ENCODE data around the gene NANOS1. TPM values are rescaled to one million over a fixed set of nuclear protein-coding genes. Genes with fewer than 3 reads are reported as not detected.
A peak's percentile ranks its signal among the peaks of the same experiment; 100 is the strongest.

Gene NANOS1
- total and polyA plus RNA-seq, 2 of the 8 experiments (the other 6 are each of a cell fraction or from before 2014, with no cell fraction given), result 3.1 to 3.9 TPM

DNA sequence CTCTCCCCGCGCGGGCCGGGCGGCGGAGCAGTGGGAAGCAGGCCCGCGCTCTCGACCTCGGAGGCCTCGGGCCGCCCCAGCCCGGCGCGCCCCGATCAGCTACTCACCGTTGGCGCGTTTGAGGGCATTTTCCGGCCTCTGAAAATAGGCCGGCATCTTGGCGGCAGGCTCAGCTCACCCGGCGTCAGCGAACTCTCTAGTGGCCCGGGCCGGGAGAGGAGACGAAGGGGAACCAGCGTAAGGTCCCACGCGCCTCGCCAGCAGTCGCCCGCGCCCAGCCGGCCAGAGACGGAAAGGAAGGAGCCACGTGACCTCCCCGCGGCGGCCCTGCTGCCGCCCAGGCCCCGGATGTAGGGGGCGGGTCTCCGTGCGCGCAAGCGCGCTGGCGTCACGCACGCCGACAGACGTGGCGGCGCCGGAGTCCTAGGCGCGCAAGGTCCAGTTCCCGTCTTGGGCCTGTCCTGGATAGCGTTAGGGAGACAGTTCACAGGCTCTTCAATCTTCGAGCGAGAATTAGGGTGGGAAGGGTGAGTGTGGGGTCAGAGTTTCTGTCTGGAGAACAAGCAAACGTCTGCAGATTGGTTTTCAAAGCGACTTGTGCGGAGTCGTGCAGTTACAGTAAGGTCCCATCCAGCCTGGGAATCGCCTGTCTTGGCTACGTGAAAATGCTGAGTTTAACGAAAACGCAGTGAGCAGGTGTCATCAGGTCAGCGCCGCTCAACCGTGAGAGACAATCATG is 51.2 kb downstream of the NANOS1 start, which contains the start of gene EIF3A (continued):
- TF ChIP-seq KDM5A (IDR thresholded peaks at IDR 0.05; ENCODE audit: low read length), result no peak
- TF ChIP-seq HDAC2 (IDR thresholded peaks at IDR 0.05; ENCODE audit: borderline replicate concordance in 1 of 2, low read depth in 2 of 2, low read length in 2 of 2), result no peak
- TF ChIP-seq BRCA1 (IDR thresholded peaks at IDR 0.05; ENCODE audit: low read depth, low read length), result no peak
- TF ChIP-seq POLR2AphosphoS5 (IDR thresholded peaks at IDR 0.05; ENCODE audit: low read depth, low read length), result peak; percentile 95

Small RNAs within 50 kb of the gene (small RNA-seq; reads per million reads assigned to genes)
- gene RF00413 (ENCODE audit: insufficient read depth) (not detected), gene SNORA19 (ENCODE audit: insufficient read depth) (0.51 reads per million)

Other genes with a start within 250 kb of the NANOS1 start
- 209 and 210 TPM in 2 replicates for gene EIF3A, start 51.1 kb downstream of the NANOS1 start, total RNA-seq (2021; fragmentation: NEBNext Ultra II Directional; extraction: Animal tissue kit (Norgen Biotek cat#: 25700))
- gene EIF3A, start 51.1 kb downstream of the NANOS1 start, polyA plus RNA-seq (2011; rRNA removed), result 26.8 and 33.5 TPM in 2 replicates
- gene DENND10, start 74.4 kb downstream of the NANOS1 start, total RNA-seq (2021; fragmentation: NEBNext Ultra II Directional; extraction: Animal tissue kit (Norgen Biotek cat#: 25700)), result 61.6 and 64.4 TPM in 2 replicates
- gene DENND10, start 74.4 kb downstream of the NANOS1 start, polyA plus RNA-seq (2011; rRNA removed), result 36.3 and 49.3 TPM in 2 replicates
- 21.6 and 24.1 TPM in 2 replicates for gene SFXN4, start 136.0 kb downstream of the NANOS1 start, total RNA-seq (2021; fragmentation: NEBNext Ultra II Directional; extraction: Animal tissue kit (Norgen Biotek cat#: 25700))
- gene SFXN4, start 136.0 kb downstream of the NANOS1 start, polyA plus RNA-seq (2011; rRNA removed), result 7.0 and 15.4 TPM in 2 replicates
- gene PRDX3, start 149.1 kb downstream of the NANOS1 start, total RNA-seq (2021; fragmentation: NEBNext Ultra II Directional; extraction: Animal tissue kit (Norgen Biotek cat#: 25700)), result 194 and 208 TPM in 2 replicates
- 112 and 201 TPM in 2 replicates for gene PRDX3, start 149.1 kb downstream of the NANOS1 start, polyA plus RNA-seq (2011; rRNA removed)
- 2.4 and 2.5 TPM in 2 replicates for gene GRK5, start 177.9 kb downstream of the NANOS1 start, total RNA-seq (2021; fragmentation: NEBNext Ultra II Directional; extraction: Animal tissue kit (Norgen Biotek cat#: 25700))
- gene GRK5, start 177.9 kb downstream of the NANOS1 start, polyA plus RNA-seq (2011; rRNA removed), result 0.54 and 0.88 TPM in 2 replicates